Activated T-cell treated with anti-CD3 and anti-CD28 coated beads, Interleukin-2, amount 50 U/mL, for 24 hours (primary cell): Measurements from ENCODE around the gene NHERF2.
A peak's percentile ranks its signal among the peaks of the same experiment; 100 is the strongest.

Experiments
- DNase-seq: peaks from one replicate; pipeline ENCODE4 v3.0.0-alpha.2; 2020
- H3K27ac Mint-ChIP-seq: 2 replicates; pipeline ENCODE4 v1.8.0; 2020; ENCODE audit warnings: mild to moderate bottlenecking, mixed read lengths
- H3K27me3 Mint-ChIP-seq: 2 replicates; pipeline ENCODE4 v1.8.0; 2020; ENCODE audit warnings: mixed read lengths
- H3K36me3 Mint-ChIP-seq: 2 replicates; pipeline ENCODE4 v1.8.0; 2020; ENCODE audit warnings: low read depth, mixed read lengths
- H3K4me1 Mint-ChIP-seq: 2 replicates; pipeline ENCODE4 v1.8.0; 2020; ENCODE audit warnings: low read depth, mixed read lengths
- H3K4me3 Mint-ChIP-seq: 2 replicates; pipeline ENCODE4 v1.8.0; 2020; ENCODE audit warnings: mild to moderate bottlenecking, moderate library complexity, mixed read lengths
- H3K9me3 Mint-ChIP-seq: 2 replicates; pipeline ENCODE4 v1.8.0; 2020; ENCODE audit warnings: mixed read lengths

The NHERF2 gene

DNA sequence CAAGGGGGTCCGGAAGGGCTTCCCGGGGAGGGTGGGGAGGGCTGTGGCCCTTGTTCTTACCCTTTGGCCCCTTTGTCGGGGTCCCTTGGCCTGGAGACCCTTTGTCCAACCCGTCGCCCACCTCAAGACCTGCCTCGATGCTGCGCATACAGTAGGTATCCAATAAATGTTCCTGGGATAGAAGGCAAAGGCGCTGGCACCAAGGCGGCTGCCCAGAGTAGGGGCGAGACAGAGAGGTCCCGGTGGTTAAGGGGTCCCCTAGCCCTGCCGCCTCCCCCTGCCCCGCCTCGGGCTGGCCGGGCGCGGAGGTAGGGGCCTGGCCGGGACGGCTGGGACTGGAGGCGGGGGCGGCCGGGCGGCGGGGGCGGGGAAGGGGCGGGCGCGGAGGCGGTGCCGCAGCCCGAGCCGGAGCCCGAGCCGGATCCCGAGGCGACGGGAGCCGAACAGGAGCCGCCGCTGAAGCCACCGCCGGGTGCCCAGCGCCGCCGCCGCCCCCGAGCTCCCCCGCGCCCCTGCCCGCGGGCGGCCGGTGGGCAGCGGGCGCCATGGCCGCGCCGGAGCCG is at the start of gene NHERF2:
TSS of gene NHERF2 (plus strand) at position 442 of the 563 bp plus-strand sequence. CDS start at position 546, 104 bp downstream.
- peak; percentile 51 for DNase-seq
- Mint-ChIP-seq H3K9me3 (no peaks in the 10 kb centered on the region), H3K27ac (no peak within 1 kb of the TSS), H3K27me3 (peaks cover 33% of the 10 kb centered on the region), H3K4me1 (peaks cover 21% of the 10 kb centered on the region), H3K4me3 (peak within 1 kb of the TSS; percentile 60), H3K36me3 (no peaks in the 10 kb centered on the region)

DNA sequence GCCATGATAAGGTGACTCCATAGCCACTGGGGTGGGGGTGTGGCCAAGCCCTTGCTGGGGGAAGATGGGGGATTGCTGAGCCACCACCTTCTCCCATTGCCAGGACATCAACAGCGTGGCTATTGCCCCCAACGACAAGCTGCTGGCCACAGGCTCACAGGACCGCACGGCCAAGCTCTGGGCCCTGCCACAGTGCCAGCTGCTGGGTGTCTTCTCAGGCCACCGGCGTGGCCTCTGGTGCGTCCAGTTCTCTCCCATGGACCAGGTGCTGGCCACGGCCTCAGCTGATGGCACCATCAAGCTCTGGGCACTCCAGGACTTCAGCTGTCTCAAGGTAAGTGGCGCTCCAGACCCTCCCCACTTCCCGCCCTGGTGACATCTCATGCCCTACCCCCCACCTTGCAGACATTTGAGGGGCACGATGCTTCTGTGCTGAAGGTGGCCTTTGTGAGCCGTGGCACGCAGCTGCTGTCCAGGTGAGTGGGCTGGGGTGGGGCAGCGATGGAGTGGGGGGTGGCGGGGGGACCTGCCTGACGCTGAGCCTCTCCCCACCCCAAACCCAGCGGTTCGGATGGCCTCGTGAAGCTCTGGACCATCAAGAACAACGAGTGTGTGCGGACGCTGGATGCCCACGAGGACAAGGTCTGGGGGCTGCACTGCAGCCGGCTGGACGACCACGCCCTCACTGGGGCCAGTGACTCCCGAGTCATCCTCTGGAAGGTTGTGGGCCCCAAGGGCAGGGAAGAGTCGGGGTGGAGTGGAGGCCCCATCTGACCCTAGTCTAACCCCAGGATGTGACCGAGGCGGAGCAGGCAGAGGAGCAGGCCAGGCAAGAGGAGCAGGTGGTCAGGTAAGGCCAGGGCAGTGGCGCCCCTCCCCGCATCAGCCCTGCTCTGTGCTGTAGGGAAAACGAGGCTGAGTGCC is 49.5 kb upstream of the NHERF2 start:
- no peak overlapping the region for H3K4me3 Mint-ChIP-seq
- H3K4me1 Mint-ChIP-seq = peaks cover 16% of the 10 kb centered on the region
- peaks cover 28% of the 10 kb centered on the region for H3K27me3 Mint-ChIP-seq
- DNase-seq = no peak
- peaks cover 63% of the 10 kb centered on the region for H3K36me3 Mint-ChIP-seq
- H3K9me3 Mint-ChIP-seq = no peaks in the 10 kb centered on the region
- no peak overlapping the region for H3K27ac Mint-ChIP-seq

DNA sequence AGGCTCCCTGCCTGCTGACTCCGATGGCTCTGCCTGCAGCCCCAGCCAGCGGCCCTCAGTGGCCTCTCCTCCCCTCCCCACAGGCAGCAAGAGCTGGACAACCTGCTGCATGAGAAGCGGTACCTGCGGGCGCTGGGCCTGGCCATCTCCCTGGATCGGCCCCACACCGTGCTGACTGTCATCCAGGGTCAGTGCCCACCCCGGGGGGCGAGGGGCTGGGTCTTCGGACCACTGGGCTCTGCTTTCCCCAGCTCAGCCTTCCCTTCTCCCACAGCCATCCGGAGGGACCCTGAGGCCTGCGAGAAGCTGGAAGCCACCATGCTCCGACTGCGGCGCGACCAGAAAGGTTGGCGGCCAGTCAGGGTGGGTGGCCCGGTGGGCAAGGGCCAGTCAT is 48.8 kb upstream of the NHERF2 start:
- Mint-ChIP-seq H3K4me3 (no peak overlapping the region), H3K27me3 (peaks cover 34% of the 10 kb centered on the region), H3K27ac (no peak overlapping the region), H3K9me3 (no peaks in the 10 kb centered on the region), H3K4me1 (peaks cover 12% of the 10 kb centered on the region), H3K36me3 (peaks cover 58% of the 10 kb centered on the region)
- no peak for DNase-seq

DNA sequence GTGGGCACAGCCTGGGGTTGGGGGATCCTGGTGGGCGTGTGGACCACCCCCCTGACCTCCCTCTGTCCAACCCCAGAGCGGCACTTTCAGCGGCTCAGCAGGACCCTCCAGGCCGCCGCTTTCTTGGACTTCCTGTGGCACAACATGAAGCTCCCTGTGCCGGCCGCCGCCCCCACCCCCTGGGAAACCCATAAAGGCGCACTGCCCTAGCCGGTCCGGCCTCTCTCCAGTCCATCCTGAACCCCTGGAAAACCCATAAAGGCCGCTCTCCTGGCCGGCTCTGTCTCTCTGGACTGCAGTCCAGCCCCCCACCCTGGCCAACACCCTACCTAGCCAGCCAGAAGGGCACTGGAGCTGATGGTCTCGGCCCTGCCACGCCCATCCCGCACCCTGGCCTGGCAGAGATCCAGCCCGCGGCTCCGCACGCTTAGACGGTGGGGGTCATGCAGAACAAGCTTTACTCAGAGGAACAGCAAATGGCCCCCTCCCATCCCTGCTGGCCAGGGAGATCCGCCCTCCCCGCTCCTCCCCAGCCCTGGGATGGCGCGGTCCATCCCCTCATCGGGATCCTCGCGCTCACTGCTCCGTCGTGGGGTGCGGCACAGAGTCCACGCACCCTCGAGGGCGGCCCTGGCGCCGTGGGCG is 48.1 kb upstream of the NHERF2 start:
- Mint-ChIP-seq H3K4me3 (no peak overlapping the region), H3K27me3 (peaks cover 39% of the 10 kb centered on the region), H3K4me1 (peaks cover 9% of the 10 kb centered on the region), H3K9me3 (no peaks in the 10 kb centered on the region), H3K36me3 (peaks cover 51% of the 10 kb centered on the region), H3K27ac (no peak overlapping the region)
- DNase-seq = no peak

DNA sequence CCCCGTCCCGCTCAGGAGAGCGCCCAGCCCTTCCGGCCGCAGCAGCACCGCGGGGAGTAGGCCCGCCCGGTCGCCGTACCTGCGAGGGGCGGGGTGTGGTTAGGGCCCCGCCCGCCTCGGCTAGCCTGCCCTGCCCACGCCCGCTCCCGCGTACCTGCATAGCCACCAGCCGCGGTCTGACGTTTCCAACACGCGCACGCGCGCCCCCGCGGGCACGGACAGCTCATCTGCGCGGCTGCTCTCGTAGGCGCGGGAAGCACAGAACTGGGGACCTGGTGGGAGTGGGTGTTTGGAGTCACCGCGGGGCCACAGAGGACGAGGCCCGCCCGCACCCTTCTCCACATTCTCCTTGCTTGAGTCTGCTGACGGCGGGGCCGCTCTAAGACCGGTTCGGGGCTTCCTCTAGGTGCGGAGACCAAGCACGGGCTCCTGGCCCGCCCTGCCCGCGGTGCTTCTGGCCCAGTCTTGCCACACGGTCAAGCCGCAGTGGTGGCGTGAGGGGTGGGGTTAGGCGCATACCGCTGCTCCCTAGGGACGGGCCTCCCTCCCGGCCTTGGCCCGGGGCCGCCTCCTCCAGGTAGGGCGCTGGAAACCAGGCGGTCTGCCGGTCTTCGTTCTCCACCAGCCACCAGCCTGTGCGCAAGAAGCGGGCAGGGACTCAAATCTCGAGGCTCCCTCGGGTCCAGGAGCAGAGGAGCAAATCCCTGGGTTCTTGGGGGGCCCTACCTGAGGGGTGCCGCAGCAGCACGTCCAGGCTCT is 47.3 kb upstream of the NHERF2 start:
- Mint-ChIP-seq H3K27me3 (peaks cover 39% of the 10 kb centered on the region), H3K36me3 (peaks cover 44% of the 10 kb centered on the region), H3K27ac (no peak overlapping the region), H3K9me3 (no peaks in the 10 kb centered on the region), H3K4me1 (peaks cover 9% of the 10 kb centered on the region), H3K4me3 (no peak overlapping the region)
- peak; percentile 69 for DNase-seq

DNA sequence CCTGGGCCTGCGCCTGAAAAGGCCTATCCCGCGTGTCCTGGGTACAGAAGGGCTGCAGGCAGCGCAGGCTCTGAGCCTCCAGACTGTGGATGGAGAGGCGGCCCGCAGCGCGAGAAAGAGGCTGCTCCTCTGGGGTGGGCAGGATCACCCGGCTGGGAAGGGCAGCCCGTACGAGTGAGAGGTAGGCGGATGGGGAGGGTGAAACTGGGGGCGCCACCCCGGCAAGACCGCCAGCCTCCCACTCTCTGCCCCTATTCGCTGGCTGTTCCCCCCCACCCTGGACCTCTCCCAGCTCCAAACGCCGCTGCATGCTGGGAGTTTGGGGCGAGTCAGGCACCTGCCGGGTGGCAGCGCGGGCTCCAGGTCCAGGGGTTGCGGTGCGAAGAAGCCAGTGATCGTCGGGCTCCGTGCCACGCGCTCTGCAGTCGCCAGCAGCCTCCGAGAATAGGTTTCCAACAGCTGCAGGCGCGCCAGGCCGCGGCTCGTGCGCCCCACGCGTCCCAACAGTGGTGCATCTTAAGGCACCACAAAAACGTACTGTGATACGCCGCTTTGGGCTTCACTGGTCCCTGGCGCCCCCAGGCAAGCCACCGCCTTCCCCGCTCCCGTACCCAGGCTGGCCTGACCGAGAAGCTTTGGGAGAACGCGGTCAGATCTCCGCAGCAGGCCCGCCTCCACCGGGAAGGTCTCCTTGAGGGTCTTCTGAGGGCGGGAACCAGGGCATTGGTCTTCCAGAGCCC is 46.5 kb upstream of the NHERF2 start:
- H3K4me1 Mint-ChIP-seq = peaks cover 15% of the 10 kb centered on the region
- peak; percentile 57 for DNase-seq
- peaks cover 43% of the 10 kb centered on the region for H3K36me3 Mint-ChIP-seq
- no peak overlapping the region for H3K27ac Mint-ChIP-seq
- no peak overlapping the region for H3K4me3 Mint-ChIP-seq
- H3K27me3 Mint-ChIP-seq = peaks cover 39% of the 10 kb centered on the region
- H3K9me3 Mint-ChIP-seq = no peaks in the 10 kb centered on the region

DNA sequence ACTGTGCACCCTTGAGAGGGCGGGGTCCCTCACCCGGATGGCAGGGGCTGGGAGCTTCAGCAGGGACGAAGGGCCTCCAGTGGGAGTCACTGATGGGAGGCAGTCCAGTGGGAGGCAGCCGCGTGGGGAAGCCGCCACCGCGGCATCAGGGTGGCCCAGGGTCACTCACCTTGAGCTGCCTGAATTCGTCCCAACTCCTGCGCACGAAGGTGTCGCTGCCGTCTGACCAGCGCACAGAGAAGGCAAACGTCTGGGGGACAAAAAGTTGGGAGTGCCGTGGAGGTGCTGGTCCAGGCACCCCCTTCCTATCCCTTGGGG is 46.0 kb upstream of the NHERF2 start:
- Mint-ChIP-seq H3K27ac (no peak overlapping the region), H3K4me1 (peaks cover 20% of the 10 kb centered on the region), H3K36me3 (peaks cover 43% of the 10 kb centered on the region), H3K27me3 (peaks cover 39% of the 10 kb centered on the region), H3K9me3 (no peaks in the 10 kb centered on the region), H3K4me3 (no peak overlapping the region)
- no peak for DNase-seq

DNA sequence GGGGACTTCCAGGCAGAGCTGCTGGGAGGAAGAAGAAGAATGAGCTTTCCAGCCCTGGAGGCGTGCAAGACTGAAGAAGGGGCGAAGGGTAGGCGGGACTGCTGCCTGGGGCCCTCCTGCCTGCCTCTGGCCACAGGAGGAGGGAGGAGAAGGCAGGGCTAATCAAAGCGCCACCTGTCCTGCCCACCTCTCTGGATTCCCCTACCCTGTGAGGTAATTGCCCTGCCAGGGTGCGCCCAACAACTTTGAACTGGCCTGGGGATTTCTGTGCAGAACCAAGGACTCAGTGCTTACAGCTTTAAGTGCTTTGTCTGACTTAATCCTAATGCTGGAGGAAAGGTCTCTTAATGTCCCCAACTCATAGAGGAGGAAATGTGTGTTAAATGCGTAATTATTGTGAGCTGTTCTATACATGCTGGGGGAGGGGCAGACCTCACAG is 45.3 kb upstream of the NHERF2 start, which contains the start of gene NOXO1:
TSS of gene NOXO1 (minus strand) at position 72 of the 439 bp plus-strand sequence. CDS start 290 bp downstream, outside the sequence.
- Mint-ChIP-seq H3K4me1 (peaks cover 20% of the 10 kb centered on the region), H3K9me3 (no peaks in the 10 kb centered on the region), H3K4me3 (no peak within 1 kb of the TSS), H3K27ac (peak within 1 kb of the TSS; percentile 66), H3K27me3 (peaks cover 39% of the 10 kb centered on the region), H3K36me3 (peaks cover 43% of the 10 kb centered on the region)
- no peak for DNase-seq

DNA sequence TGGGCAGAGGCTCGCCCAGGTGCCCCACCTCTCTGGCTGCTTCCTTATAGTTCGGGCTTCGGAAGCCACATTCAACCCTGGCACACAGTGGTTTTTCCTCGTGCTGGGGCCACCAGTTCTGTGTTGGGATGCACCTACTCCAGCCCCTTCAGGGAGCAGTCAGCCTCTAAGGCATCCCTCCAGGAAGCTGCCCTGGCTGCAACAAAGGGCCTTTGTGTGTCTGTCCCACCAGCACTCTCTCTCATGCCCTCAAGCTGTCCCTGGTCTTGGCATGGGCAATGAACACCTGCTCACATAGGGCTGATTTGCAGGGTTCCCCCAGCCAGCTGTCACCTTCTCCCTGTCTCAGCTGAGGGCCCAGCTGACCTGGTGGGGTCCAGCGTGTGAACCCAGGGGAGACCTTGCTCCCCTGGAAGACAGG is 44.7 kb upstream of the NHERF2 start:
- H3K27me3 Mint-ChIP-seq = peaks cover 39% of the 10 kb centered on the region
- H3K4me1 Mint-ChIP-seq = peaks cover 20% of the 10 kb centered on the region
- no peak overlapping the region for H3K27ac Mint-ChIP-seq

DNA sequence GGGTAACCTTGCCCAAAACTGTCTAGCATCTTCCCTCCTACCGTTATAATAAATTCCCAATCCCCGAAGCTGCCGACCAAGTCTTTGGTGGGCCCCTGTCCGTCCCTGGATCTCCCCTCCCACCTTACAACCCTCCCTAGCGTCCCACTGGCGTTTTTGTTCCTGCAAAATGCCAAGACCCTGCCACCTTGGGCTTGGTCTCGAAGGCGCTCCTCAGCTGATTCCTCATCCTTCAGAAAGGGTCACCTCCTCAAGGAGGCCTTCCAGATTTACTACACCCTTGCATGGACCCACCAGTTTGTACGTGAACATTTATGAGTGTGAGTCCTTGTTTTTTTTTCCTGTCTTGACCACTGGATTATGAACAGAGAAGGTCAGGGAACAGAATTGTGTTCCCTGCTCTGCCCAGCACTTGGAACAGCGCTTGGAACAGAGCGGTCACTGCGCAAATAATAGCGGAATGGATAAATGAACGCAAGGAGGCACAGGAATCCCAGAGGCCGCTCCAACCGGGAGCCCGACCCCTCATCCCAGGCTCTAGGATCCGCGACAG is 43.6 kb upstream of the NHERF2 start:
- no peak for DNase-seq
- H3K4me1 Mint-ChIP-seq = peaks cover 20% of the 10 kb centered on the region
- no peak overlapping the region for H3K27ac Mint-ChIP-seq
- H3K36me3 Mint-ChIP-seq = peaks cover 33% of the 10 kb centered on the region
- H3K27me3 Mint-ChIP-seq = peaks cover 43% of the 10 kb centered on the region
- peak overlapping the region; percentile 70 for H3K4me3 Mint-ChIP-seq
- no peaks in the 10 kb centered on the region for H3K9me3 Mint-ChIP-seq

More for the DNA sequence above, 44.7 kb upstream of the NHERF2 start:
- H3K4me3 Mint-ChIP-seq = no peak overlapping the region
- DNase-seq = no peak
- no peaks in the 10 kb centered on the region for H3K9me3 Mint-ChIP-seq
- peaks cover 43% of the 10 kb centered on the region for H3K36me3 Mint-ChIP-seq

DNA sequence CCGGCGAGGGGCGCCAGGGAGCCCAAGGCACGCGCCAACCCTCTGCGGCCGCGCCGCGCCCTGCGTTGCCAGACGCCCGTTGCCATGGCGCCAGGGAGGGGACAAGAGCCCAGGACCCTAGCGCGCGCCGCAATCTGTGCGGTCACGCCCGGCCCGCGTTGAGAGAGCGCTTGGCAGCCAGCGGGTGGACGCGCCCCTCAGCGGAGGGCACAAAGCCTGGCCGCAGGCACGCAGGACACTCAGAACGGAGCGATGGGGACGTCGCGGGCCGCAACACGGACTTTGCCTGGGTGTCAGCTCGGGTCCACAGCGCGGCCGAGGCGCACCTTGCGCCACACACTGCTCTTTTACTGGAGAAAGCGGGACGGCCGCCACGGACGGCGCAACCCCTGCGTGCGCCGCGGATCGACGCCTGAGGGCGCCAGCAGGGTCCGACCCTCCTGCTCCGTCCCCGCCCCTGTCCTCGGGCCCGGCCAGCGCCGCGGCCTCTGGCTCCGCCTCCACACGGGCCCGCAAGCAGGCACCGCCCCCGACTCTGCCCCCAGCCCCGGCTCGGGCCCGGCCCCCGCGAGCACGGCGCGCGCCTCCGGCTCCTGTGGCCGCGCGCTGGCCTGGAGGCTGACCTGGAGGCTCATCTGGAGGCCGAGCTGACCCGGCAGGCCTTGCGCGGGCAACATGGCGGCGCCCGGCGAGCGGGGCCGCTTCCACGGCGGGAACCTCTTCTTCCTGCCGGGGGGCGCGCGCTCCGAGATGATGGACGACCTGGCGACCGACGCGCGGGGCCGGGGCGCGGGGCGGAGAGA is 43.0 kb upstream of the NHERF2 start, which contains the start of gene GFER:
TSS of gene GFER (plus strand) at position 650 of the 803 bp plus-strand sequence. CDS start at position 676, 26 bp downstream.
- Mint-ChIP-seq H3K36me3 (peaks cover 28% of the 10 kb centered on the region), H3K9me3 (no peaks in the 10 kb centered on the region), H3K27ac (peak within 1 kb of the TSS; percentile 68), H3K27me3 (peaks cover 47% of the 10 kb centered on the region), H3K4me3 (peak within 1 kb of the TSS; percentile 88), H3K4me1 (peaks cover 20% of the 10 kb centered on the region)
- DNase-seq = peak; percentile 85

DNA sequence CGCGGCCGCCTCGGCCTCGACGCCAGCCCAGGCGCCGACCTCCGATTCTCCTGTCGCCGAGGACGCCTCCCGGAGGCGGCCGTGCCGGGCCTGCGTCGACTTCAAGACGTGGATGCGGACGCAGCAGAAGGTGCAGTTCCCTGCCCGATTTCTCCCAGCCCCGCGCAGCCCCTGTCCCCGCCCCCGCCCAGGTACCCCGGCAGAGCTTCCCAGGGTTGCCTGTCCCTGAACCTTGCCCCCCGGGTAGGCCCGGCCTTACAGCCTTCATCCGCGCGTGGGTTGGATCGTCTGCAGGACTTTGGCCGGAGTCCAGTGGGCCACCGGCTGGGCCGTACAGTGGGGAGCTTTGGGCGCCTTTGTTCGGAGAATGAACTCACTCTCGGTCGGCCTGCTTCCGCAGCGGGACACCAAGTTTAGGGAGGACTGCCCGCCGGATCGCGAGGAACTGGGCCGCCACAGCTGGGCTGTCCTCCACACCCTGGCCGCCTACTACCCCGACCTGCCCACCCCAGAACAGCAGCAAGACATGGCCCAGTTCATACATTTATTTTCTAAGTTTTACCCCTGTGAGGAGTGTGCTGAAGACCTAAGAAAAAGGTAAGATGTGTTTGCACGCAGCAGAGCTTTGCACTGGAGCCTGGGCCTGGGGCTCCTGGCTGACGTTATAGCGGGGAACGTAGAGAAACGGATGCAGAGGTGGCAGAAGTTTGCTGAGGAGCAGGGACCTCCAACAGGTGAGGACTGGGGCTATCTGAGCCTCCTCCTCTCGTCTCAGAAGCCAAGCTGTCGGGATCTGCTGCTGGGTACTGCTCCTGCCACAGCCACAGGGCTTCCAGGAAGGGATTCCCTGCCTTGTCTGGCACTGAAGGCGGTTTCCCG is 42.1 kb upstream of the NHERF2 start:
- H3K4me1 Mint-ChIP-seq = peaks cover 20% of the 10 kb centered on the region
- DNase-seq = no peak
- H3K9me3 Mint-ChIP-seq = no peaks in the 10 kb centered on the region
- peak overlapping the region; percentile 68 for H3K27ac Mint-ChIP-seq
- peaks cover 52% of the 10 kb centered on the region for H3K27me3 Mint-ChIP-seq
- H3K4me3 Mint-ChIP-seq = peak overlapping the region; percentile 88
- peaks cover 26% of the 10 kb centered on the region for H3K36me3 Mint-ChIP-seq
